Loucy (cell line): Measurements from ENCODE around the gene OR52A1.

Source experiments
- CTCF ChIP-seq: fragments of 200-600 bp; sonication (generic); conservative IDR thresholded peaks from 2 replicates; pipeline ENCODE4 v1.5.1; 2014; ENCODE audit warnings: mild to moderate bottlenecking, antibody characterized with exemption, low read length
- EZH2phosphoT487 ChIP-seq: fragments of 200-600 bp; IDR thresholded peaks from 2 replicates; pipeline ENCODE4 v1.6.1; 2018; ENCODE audit warnings: antibody characterized with exemption, mild to moderate bottlenecking, moderate library complexity, borderline replicate concordance

GRCh38 chr11:5196731-5197130, 42.2 kb upstream of the OR52A1 start:
- no peak for TF ChIP-seq CTCF
- TF ChIP-seq EZH2phosphoT487 = no peak
